Measurements from ENCODE around the gene HAPLN2.

The HAPLN2 gene

DNA sequence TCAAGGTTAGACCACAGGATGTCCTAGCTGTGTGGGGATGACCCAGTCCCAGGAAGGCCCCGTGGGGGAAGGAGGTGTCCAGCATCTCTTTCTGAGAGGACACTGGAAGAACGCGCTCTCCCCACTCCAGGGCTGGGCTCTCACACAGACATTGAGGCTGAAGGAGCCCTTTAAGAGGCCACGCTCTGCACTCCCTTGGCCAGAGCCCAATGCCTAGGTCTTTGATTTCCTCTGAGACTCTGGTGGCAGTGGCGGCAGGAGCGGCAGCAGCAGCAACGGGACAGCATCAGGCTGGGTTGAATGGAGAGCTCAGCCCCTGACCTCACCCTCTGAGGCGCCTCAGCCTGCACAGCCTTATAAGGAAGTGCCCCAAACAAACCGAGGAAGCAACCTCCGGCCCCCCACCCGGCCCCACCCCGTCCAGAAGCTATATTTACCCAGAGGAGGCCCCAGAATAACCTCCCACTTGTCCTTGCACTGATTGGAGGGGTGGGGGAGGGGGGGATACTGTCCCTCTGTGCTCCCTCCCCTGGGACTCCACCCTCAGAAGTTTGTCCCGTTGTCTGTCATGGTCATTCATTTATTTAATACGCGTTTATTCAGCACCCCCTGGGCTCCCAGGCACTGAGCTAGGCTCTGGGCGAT is 45.7 kb downstream of the HAPLN2 start:
- DNase-seq: peak; percentile 79

DNA sequence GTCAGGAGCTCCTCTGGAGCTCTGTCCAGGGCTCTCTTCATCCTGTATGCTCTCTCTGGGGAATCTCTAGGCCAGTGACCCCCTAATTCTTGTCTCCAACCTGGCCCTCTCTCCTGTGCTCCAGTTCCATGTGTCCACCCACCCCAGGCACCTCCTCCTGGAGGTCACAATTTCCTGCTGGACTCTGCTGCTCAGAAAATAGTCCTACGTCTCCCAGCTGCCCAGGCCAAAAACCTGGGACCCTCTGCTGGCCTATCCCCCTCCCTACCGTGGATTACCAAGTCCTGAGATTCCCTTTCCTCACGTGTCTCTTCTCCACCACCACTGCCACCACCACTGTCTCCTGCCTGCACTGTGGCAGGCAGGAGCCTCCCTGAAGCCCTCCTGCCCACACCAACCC is 46.3 kb downstream of the HAPLN2 start:
- no peak for DNase-seq

GRCh38 chr1:156666862-156667609 is 47.8 kb downstream of the HAPLN2 start:
- DNase-seq: no peak

- DNase-seq: peak; percentile 92
Measured at GRCh38 chr1:156667610-156667967, 48.4 kb downstream of the HAPLN2 start.

DNA sequence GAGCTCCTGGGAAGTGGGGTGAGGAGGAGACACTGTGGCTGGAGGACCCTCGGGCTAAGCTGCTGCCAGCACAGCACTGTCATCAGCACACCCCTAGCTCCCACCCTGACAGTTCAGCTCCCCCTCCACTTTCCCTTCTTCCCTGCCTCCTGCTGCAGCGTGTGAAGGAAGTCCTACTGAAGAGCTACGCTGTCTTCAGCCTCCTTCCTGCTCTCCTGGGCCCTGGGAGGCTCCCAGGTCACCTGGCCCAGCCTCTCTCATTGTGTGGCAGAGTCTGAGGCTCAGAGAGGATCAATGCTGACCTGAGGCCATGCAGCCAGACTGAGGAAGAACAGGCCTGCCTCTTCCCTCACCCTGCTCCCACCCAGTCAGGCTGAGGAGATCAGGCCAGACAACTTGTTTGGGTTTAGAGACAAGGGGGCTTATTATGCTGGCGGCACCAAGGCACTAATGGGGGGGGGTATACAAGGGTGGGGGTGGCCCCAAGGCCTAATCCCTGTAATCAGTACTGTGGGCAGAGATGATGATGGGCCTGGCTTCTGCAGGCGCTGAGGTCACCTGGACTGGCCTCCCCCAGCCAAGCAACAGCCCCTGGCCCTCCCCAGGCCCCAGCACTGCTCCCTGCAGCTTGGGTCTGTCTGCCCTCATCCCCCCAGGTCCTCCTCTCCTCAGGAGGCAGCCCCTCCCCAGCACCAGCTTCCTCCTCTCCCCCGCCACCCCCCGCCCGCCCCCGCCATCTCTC is 48.9 kb downstream of the HAPLN2 start:
- no peak for DNase-seq

DNA sequence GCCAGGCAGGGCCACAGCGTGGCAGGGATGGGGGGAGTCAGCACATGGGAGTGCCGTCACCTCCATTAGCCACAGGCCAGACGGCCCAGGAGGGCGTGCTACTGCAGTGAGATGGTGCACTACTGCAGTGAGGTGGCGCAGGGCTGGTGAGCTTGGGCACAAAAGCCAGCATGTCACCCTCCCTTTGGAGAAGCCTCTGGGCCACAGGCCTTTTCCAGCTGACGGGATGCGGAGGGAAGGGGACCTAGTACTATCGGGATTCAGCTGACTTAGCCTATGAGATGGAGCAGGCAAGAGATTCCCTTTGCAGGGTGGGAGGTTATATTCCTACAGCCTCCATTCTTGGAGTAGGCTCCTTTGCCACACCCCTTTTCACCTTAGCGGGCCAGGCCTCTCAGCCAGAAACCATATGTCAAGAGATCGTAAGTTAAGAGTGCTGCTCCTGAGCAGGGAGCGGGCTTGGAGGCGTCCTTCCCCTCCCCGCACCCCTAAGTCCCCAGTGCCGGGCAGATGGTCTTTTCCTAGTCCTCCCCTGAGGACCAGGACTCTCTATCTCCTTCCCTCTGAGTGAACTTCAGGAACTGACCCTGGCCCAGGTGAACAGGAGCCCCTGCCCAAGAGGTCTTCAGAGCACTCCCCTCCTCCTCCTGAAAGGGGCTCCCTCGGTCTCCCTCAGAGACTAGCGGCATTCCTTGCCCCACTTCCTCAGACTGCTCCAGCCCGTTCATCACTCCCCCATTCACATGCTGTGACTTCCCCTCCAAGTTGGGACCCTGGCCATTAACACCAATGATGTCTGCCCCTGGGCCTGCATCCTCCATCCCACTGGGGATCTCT is 49.8 kb downstream of the HAPLN2 start:
- DNase-seq: no peak

DNA sequence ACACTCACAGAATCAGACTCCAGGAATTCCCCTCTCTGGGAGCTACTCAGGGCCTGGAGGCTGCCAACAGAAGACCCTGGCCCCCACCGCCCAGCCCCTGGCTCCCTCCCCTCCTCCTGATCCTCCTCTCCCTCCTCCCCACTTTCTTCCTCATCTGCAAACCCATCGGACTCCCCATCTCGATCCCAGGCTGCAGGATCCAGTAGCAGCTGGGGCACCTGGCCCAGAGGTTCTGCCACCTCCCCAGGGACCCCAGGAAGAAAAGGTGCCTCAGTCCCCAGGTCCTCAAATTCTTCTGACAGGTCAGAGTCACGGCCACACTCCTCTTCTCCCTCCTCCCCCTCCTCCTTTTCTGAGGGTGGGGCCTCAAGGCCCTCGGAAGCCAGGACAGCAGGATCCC is 50.6 kb downstream of the HAPLN2 start:
- no peak for DNase-seq

- DNase-seq: no peak
Measured at GRCh38 chr1:156670359-156670758, 51.1 kb downstream of the HAPLN2 start.

GRCh38 chr1:156670791-156671190 is 51.6 kb downstream of the HAPLN2 start:
- DNase-seq: no peak

DNA sequence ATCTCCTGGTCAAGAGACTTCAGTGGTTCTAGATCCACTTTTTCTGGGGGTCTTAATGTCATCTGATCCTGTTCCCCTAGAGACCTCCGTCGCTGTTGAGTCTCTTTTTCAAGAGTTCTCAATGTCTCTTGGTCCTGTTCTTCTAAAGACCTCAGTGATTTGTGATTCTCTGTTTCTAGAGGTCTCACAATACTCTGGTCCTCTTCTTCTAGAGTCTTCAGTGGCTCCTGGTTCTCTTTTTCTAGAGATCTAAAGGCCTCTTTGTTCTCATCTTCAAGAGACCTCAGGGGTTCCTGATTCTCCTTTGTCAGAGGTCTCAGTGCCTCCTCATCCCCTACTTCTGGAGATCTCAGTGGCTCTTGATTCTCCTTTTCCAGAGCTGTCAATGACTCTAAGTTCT is 52.6 kb downstream of the HAPLN2 start:
- no peak for DNase-seq

- DNase-seq: no peak
Measured at GRCh38 chr1:156673387-156674121, 54.3 kb downstream of the HAPLN2 start.

Measured in femur (tissue), 1 donor.